GM19468 (cell line): ENCODE measurements around the gene SYT8.
"Not testable (repeated sequence)": the region's sequence is repeated elsewhere in the genome, so short reads cannot be mapped to it uniquely, and the experiment has no call there.

Experiments
- ATAC-seq: cut with Tn5 transposase; IDR thresholded peaks from one replicate; pipeline ENCODE4 v1.9.1; 2021; ENCODE audit warnings: mild to moderate bottlenecking, moderate library complexity, moderate number of reproducible peaks; ENCODE audit not compliant: unreplicated experiment; ENCODE audit errors: extremely low read depth

SYT8 gene, protein sequence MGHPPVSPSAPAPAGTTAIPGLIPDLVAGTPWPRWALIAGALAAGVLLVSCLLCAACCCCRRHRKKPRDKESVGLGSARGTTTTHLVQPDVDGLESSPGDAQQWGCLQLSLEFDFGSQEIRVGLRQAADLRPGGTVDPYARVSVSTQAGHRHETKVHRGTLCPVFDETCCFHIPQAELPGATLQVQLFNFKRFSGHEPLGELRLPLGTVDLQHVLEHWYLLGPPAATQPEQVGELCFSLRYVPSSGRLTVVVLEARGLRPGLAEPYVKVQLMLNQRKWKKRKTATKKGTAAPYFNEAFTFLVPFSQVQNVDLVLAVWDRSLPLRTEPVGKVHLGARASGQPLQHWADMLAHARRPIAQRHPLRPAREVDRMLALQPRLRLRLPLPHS

GRCh38 chr11:1834779-1835670, at the start of gene SYT8:
SYT8 (plus strand) TSS chr11:1834990; CDS start chr11:1835106, 116 bp downstream.
- ATAC-seq, result no peak

- ATAC-seq, result no peak
These were observed 48.9 kb upstream of the SYT8 start for GRCh38 chr11:1785749-1786413.

GRCh38 chr11:1786466-1786865, 48.3 kb upstream of the SYT8 start:
- no peak for ATAC-seq

- ATAC-seq, result no peak
These were observed 42.9 kb upstream of the SYT8 start for GRCh38 chr11:1791912-1792311.

- no peak for ATAC-seq
These were observed 42.3 kb upstream of the SYT8 start for GRCh38 chr11:1792461-1792860.

GRCh38 chr11:1793081-1793480, 41.7 kb upstream of the SYT8 start:
- ATAC-seq, result no peak

- no peak for ATAC-seq
These were observed 38.3 kb upstream of the SYT8 start for GRCh38 chr11:1796413-1797011.

DNA sequence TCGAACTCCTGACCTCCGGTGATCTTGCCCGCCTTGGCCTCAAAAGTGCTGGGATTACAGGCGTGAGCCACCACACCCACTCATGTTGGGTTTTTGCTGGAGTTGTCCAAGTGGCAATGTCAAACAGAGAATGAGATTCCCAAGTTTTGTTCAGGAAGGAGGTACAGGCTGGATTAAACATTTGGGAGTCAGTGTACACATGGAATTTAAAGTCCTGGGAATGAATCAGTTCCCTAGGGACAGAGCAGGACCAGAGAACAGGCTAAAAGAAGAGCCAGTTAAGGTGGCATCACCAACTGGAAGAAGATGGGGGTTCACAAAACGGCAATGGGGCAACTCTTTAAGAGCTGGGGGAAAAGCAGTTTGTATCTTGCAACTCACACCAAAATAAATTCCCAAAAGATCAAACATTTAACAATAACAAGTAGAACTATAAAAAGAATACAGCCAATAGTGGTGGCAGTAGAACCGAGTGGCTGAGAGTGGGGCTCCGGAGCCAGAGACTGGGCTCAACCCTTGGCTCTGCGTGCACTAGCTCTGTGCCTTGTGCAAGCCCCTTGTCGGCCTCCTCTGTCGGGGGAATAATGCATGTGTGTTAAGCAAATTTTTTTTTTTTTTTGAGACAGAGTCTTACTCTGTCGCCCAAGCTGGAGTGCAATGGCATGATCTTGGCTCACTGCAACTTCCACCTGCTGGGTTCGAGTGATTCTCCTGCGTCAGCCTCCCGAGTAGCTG, 37.2 kb upstream of the SYT8 start:
- ATAC-seq, result no peak

DNA sequence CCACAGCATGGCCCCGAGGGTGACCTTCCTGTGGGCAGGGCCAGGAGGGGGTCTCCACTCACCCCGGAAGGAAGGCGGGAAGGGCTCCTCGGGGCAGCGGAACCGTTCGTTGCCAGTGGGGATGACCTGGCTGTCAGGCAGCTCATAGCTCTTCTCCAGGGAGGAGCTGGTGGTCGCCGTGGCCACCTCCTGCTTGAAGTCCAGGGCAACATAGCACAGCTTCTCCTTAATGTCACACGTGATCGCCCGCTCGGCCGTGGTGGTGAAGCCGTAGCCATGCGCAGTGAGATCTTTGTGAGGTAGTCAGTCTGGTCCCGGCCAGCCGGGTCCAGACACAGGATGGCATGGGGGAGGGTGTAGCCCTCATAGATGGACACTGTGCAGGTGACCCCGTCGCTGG, 31.5 kb upstream of the SYT8 start:
- no peak for ATAC-seq

DNA sequence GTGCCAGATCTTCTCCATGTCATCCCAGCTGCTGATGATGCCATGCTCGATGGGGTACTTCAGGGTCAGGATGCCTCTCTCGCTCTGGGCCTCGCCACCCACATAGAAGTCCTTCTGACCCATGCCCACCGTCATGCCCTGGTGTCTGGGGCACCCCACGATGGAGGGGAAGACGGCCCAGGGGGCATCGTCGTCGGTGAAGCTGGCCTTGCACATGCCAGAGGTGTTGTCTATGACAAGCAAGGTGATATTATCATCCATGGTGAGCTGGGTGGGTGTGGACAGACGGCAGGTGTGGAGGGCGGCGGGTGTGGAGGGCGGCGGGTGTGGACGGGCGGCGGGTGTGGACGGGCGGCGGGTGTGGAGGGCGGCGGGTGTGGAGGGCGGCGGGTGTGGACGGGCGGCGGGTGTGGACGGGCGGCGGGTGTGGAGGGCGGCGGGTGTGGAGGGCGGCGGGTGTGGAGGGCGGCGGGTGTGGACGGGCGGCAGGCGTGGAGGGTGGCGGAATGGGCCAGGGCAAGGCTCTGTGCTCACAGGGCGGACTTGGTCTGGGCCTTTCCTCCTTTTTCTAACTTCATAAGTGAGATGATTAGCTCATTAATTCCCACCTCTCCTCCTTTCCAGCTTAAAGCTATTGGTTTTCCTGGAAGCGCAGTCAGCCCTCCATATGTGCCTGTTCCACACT, 30.8 kb upstream of the SYT8 start:
- ATAC-seq, result not testable (repeated sequence)

- ATAC-seq, result no peak
These were observed 29.3 kb upstream of the SYT8 start for GRCh38 chr11:1805525-1805924.

DNA sequence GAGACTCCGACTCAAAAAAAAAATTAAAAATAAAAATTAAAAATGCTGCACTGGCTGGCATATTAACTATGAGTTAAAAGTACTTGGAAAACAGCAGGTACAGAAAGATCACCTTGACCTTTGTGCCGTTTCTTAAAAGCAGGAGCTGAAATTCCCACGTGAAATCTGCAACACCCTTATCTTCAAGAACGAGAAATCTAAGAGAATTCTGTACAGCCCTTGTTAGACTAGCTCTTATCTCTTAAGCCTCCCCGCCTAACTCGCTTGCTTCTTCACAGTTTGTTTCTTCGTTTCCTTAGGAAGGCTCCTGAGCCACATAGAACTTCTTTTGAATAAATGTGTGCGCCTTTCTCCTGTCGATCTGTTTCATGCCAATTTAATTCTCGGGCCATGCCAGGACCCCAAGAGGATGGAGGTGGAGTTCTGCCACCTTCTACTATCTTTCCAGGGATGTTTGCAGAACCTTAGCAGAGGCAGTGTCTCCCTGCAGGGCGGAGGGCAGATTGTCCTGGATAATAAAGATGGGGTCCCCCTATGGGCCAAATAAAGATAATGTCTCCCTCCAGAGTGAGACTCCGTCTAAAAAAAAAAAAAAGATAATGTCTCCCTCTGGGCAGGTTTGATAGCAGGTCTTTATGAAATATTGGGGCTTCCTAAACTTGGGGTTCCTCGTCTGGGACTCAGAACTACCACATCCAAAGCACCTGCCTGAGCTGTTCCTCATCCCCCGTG, 27.4 kb upstream of the SYT8 start:
- no peak for ATAC-seq

DNA sequence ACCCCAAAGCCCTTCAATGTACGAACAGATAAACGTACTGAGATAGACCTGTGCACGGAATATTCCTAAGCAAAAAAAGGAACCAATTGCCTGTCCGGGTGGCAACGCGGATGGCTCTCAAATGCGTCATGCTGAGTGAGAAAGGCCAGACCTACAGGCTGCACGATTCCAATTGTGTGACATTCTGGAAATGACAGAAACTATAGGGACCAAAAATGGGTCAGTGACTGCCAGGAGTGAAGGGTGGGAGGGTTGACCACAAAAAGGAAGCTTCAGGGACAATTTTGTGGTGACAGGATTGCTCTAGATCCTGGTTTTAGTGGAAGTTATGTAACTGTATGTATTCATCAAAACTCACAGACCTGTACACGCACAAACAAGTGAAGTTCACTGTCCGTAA, 24.0 kb upstream of the SYT8 start:
- no peak for ATAC-seq

GRCh38 chr11:1812274-1812673, 22.5 kb upstream of the SYT8 start:
- ATAC-seq, result no peak

- ATAC-seq, result no peak
These were observed 22.0 kb upstream of the SYT8 start for GRCh38 chr11:1812801-1813200.

GRCh38 chr11:1813356-1813755, 21.4 kb upstream of the SYT8 start:
- not testable (repeated sequence) for ATAC-seq

DNA sequence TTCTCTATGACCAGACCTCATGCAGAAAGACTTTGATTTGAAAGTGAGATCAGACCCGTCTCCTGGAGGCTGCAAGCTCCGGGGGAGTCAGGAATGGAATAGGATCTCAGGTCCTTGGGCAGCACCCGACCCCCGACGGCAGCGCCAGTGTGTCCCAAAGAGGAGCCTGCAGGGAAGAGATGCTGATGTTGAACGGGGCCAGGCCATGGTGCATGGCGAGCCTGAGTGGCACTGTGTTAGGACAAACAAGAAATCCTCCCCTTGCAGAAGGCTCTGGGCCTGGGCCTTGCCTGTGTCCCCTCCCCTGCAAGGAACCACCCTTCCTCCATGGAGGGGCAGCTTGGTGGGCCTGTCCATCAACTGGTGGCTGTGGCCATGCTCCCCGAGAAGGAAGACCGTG, 20.1 kb upstream of the SYT8 start:
- no peak for ATAC-seq

DNA sequence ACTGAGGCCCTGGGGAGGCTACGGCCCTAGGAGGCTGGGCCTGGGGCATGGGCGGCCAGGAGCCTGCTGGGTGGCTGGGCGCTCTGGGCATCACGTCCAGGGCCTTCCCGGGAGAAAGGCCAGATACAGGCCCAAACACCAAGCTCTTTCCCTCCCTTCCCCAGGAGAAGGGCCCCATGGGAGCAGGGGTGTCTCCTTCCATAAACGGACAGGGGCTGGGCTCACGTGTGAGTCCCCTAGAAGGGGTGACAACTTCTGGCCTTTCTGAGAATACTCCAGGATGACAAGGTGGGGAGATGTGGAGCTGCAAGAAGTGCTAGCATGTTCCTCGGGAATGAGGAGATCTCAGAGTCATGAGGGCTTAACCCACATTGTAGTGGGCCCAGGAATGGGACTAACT, 19.5 kb upstream of the SYT8 start:
- no peak for ATAC-seq

GRCh38 chr11:1815751-1816150, 19.0 kb upstream of the SYT8 start:
- ATAC-seq, result no peak
